HCT116 (cell line): ENCODE results near the gene ARVCF.

Experiments used
- ATF3 ChIP-seq: IDR thresholded peaks from 2 replicates; pipeline ENCODE4 v1.6.1; 2012
- CBX3 ChIP-seq: IDR thresholded peaks from 2 replicates; pipeline ENCODE4 v1.6.1; 2012; ENCODE audit warnings: low read depth
- CTCF ChIP-seq, 3 experiments: fragments of 200-600 bp in 1 of 3; sonication (generic) in 1 of 3; IDR thresholded peaks in 2 of 3; conservative IDR thresholded peaks in 1 of 3; 2 replicates each; pipeline ENCODE4 v1.5.1; 2012 to 2017; ENCODE audit warnings: low read depth in 2 of 3, low read length in 2 of 3, antibody characterized with exemption in 1 of 3, borderline replicate concordance in 1 of 3, control low read depth in 1 of 3, mild to moderate bottlenecking in 1 of 3, mixed read lengths in 1 of 3, mixed run types in 1 of 3, moderate library complexity in 1 of 3; ENCODE audit not compliant: insufficient read depth in 1 of 3
- EGR1 ChIP-seq: IDR thresholded peaks from 2 replicates; pipeline ENCODE4 v1.6.1; 2012; ENCODE audit warnings: low read depth
- EZH2 ChIP-seq: fragments of 200-600 bp; sonication (generic); IDR thresholded peaks from 2 replicates; pipeline ENCODE4 v1.6.1; 2017; ENCODE audit warnings: antibody characterized with exemption, mixed run types
- MAX ChIP-seq: IDR thresholded peaks from 2 replicates; pipeline ENCODE4 v1.6.1; 2012
- POLR2A ChIP-seq: IDR thresholded peaks from 2 replicates; pipeline ENCODE4 v1.7.0; 2011; ENCODE audit warnings: borderline replicate concordance; ENCODE audit not compliant: insufficient read depth, insufficient read length; ENCODE audit errors: extremely low read depth
- RAD21 ChIP-seq: IDR thresholded peaks from 2 replicates; pipeline ENCODE4 v1.6.1; 2012; ENCODE audit warnings: low read depth, mild to moderate bottlenecking
- SIN3A ChIP-seq: IDR thresholded peaks from 2 replicates; pipeline ENCODE4 v1.6.1; 2012; ENCODE audit warnings: low read depth
- SRF ChIP-seq: IDR thresholded peaks from 2 replicates; pipeline ENCODE4 v1.6.1; 2012; ENCODE audit warnings: low read depth
- YY1 ChIP-seq: IDR thresholded peaks from 2 replicates; pipeline ENCODE4 v1.6.1; 2011; ENCODE audit warnings: low read length, low read depth, moderate library complexity, mild to moderate bottlenecking; ENCODE audit not compliant: insufficient replicate concordance; ENCODE audit errors: extremely low read depth
- ZNF274 ChIP-seq: fragments of 200-500 bp; sonication (Bioruptor generic); IDR thresholded peaks from 2 replicates; pipeline ENCODE4 v1.6.1; 2014; ENCODE audit warnings: mild to moderate bottlenecking, low read depth, low read length, inconsistent platforms

GRCh38 chr22:19986011-19986409 lies 30.6 kb downstream of the ARVCF start:
- no peak for TF ChIP-seq CTCF (IDR thresholded peaks at IDR 0.05 in 2 of 3, conservative IDR thresholded peaks at IDR 0.05 in 1 of 3; ENCODE audit: borderline replicate concordance in 1 of 3, insufficient read depth in 1 of 3, low read depth in 2 of 3, low read length in 2 of 3)
- no peak for TF ChIP-seq ZNF274
- TF ChIP-seq EGR1, result no peak
- no peak for TF ChIP-seq RAD21
- no peak for TF ChIP-seq EZH2
- TF ChIP-seq POLR2A, result no peak
- no peak for TF ChIP-seq CBX3
- no peak for TF ChIP-seq YY1
- no peak for TF ChIP-seq MAX
- TF ChIP-seq SRF, result no peak
- TF ChIP-seq SIN3A, result no peak
- TF ChIP-seq ATF3, result no peak
